Dedifferentiated amniotic fluid mesenchymal stem cell (primary cell): Measurements from ENCODE around the gene DHX57.

Source experiments
- DNase-seq: peaks from one replicate; pipeline ENCODE4 v3.0.0-alpha.2; 2016; ENCODE audit errors: extremely low spot score

The DHX57 gene

GRCh38 chr2:38750891-38751595 lies 124.7 kb downstream of the DHX57 start, which contains the start of gene SRSF7:
Gene SRSF7, minus strand, starts transcription at chr2:38751361. Its CDS starts 105 bp downstream, at chr2:38751256.
- DNase-seq, result peak; percentile 100

- DNase-seq, result no peak
Observed at GRCh38 chr2:38750011-38750890, 125.5 kb downstream of the DHX57 start.

- DNase-seq, result no peak
Observed at GRCh38 chr2:38748943-38749804, 126.6 kb downstream of the DHX57 start.

- DNase-seq, result no peak
Observed at GRCh38 chr2:38748391-38748790, 127.3 kb downstream of the DHX57 start.

- DNase-seq, result no peak
Observed at GRCh38 chr2:38747819-38748218, 127.9 kb downstream of the DHX57 start.
